Osteoblast (primary cell): ENCODE data around the gene HSD17B1. TPM values are rescaled to one million over a fixed set of nuclear protein-coding genes. Genes with fewer than 3 reads are reported as not detected.
"Not testable (repeated sequence)": the region's sequence is repeated elsewhere in the genome, so short reads cannot be mapped to it uniquely, and the experiment has no call there.

ENCODE experiments used
- DNase-seq: peaks from one replicate; pipeline ENCODE4 v3.0.0; 2011; ENCODE audit warnings: low spot score, mixed read lengths; ENCODE audit not compliant: insufficient read length; ENCODE audit errors: missing footprints
- H2AFZ ChIP-seq: 2 replicates; pipeline ENCODE4 v1.6.0; 2011; ENCODE audit warnings: mild to moderate bottlenecking, low read length
- H3K27ac ChIP-seq: 2 replicates; pipeline ENCODE4 v1.5.1; 2011; ENCODE audit warnings: mild to moderate bottlenecking, low read depth, low read length, moderate library complexity
- H3K27me3 ChIP-seq: 2 replicates; pipeline ENCODE4 v1.6.0; 2012; ENCODE audit warnings: mild to moderate bottlenecking, control low read depth, inconsistent platforms, low read length, moderate library complexity; ENCODE audit not compliant: insufficient read depth
- H3K36me3 ChIP-seq: 2 replicates; pipeline ENCODE4 v1.5.1; 2011; ENCODE audit warnings: mild to moderate bottlenecking, low read length, control low read depth, moderate library complexity; ENCODE audit not compliant: insufficient read depth
- H3K4me1 ChIP-seq: 2 replicates; pipeline ENCODE4 v1.5.1; 2011; ENCODE audit warnings: mild to moderate bottlenecking, low read length, control low read depth, moderate library complexity; ENCODE audit not compliant: insufficient read depth
- H3K4me2 ChIP-seq: 2 replicates; pipeline ENCODE4 v1.6.0; 2011; ENCODE audit warnings: mild to moderate bottlenecking, low read length; ENCODE audit not compliant: insufficient read depth
- H3K4me3 ChIP-seq: fragments of 200-600 bp; sonication (generic); 3 replicates; pipeline ENCODE4 v1.5.1; 2012; ENCODE audit warnings: mild to moderate bottlenecking, low read length, inconsistent platforms; ENCODE audit not compliant: insufficient read depth
- H3K79me2 ChIP-seq: 2 replicates; pipeline ENCODE4 v1.6.0; 2012; ENCODE audit warnings: mild to moderate bottlenecking, low read length, control low read depth, inconsistent platforms; ENCODE audit not compliant: insufficient read depth
- H3K9me3 ChIP-seq: 2 replicates; pipeline ENCODE4 v1.5.1; 2011; ENCODE audit warnings: low read depth, low read length, control low read depth
- H4K20me1 ChIP-seq: 2 replicates; pipeline ENCODE4 v1.6.0; 2012; ENCODE audit warnings: mild to moderate bottlenecking, low read length, control low read depth; ENCODE audit not compliant: insufficient read depth
- total RNA-seq: library from RNA; depleted of rRNA; stranded (reverse); fragments of >200 nt; gene quantifications from 2 replicates; pipeline ENCODE4 v1.2.3, GENCODE V29; 2012
- TF ChIP-seq, protein P1 (sequence below): IDR thresholded peaks from 2 replicates; pipeline ENCODE4 v1.5.1; 2011; ENCODE audit warnings: mild to moderate bottlenecking, low read depth, low read length, moderate library complexity; ENCODE audit errors: extremely low read depth

HSD17B1 gene
- total RNA-seq, 1 donor, result 1.1 TPM

DNA sequence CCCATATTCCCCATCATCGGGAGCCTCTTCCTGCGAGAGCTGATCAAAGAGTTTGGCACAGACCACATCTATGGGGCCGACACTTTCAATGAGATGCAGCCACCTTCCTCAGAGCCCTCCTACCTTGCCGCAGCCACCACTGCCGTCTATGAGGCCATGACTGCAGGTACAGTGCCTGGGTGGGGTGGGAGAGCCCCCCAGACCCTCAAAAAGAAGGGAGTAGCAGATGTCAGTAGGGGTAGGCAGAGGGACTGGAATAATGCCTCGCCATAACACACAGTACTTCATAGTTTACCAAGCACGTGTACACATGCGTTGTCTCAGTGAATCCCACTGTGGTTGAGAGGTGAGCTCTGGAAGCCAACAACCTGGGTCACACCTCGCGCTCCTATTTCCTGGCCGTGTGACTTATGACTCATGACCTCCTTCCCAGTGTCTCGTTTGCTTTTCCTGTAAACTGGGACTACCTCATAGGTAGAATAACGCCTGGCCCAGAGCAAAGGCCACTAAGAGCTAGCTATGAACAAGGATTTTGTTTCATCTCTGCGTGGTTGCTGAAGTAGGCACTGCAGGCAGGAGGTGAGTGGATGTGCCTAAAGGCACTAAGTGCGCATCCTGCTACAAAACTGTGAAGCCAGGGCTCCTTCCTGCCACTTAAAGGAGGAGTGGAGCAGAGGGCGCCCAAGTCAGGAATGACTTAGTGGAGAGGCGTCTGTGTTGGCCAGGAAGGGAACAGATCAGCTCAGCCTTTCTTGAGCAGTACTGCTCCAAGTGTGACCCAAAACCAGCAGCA is 11.5 kb upstream of the HSD17B1 start:
- DNase-seq, result peak; percentile 29
- Histone ChIP-seq H3K9me3 (no peaks in the 10 kb centered on the region), H3K36me3 (peaks cover 45% of the 10 kb centered on the region), H3K4me3 (no peak overlapping the region), H3K27me3 (no peaks in the 10 kb centered on the region), H3K79me2 (peaks cover 23% of the 10 kb centered on the region), H3K4me1 (peaks cover 8% of the 10 kb centered on the region), H2AFZ (no peak overlapping the region), H4K20me1 (peaks cover 10% of the 10 kb centered on the region), H3K4me2 (no peak overlapping the region), H3K27ac (no peak overlapping the region)
- TF ChIP-seq, protein P1, sequence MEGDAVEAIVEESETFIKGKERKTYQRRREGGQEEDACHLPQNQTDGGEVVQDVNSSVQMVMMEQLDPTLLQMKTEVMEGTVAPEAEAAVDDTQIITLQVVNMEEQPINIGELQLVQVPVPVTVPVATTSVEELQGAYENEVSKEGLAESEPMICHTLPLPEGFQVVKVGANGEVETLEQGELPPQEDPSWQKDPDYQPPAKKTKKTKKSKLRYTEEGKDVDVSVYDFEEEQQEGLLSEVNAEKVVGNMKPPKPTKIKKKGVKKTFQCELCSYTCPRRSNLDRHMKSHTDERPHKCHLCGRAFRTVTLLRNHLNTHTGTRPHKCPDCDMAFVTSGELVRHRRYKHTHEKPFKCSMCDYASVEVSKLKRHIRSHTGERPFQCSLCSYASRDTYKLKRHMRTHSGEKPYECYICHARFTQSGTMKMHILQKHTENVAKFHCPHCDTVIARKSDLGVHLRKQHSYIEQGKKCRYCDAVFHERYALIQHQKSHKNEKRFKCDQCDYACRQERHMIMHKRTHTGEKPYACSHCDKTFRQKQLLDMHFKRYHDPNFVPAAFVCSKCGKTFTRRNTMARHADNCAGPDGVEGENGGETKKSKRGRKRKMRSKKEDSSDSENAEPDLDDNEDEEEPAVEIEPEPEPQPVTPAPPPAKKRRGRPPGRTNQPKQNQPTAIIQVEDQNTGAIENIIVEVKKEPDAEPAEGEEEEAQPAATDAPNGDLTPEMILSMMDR, result no peak

DNA sequence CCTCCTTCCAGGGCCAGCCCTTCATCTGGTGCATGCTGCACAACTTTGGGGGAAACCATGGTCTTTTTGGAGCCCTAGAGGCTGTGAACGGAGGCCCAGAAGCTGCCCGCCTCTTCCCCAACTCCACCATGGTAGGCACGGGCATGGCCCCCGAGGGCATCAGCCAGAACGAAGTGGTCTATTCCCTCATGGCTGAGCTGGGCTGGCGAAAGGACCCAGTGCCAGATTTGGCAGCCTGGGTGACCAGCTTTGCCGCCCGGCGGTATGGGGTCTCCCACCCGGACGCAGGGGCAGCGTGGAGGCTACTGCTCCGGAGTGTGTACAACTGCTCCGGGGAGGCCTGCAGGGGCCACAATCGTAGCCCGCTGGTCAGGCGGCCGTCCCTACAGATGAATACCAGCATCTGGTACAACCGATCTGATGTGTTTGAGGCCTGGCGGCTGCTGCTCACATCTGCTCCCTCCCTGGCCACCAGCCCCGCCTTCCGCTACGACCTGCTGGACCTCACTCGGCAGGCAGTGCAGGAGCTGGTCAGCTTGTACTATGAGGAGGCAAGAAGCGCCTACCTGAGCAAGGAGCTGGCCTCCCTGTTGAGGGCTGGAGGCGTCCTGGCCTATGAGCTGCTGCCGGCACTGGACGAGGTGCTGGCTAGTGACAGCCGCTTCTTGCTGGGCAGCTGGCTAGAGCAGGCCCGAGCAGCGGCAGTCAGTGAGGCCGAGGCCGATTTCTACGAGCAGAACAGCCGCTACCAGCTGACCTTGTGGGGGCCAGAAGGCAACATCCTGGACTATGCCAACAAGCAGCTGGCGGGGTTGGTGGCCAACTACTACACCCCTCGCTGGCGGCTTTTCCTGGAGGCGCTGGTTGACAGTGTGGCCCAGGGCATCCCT is 9.3 kb upstream of the HSD17B1 start:
- H3K79me2 ChIP-seq, result peaks cover 1% of the 10 kb centered on the region
- TF ChIP-seq, protein P1, result no peak
- peaks cover 4% of the 10 kb centered on the region for H4K20me1 ChIP-seq

DNA sequence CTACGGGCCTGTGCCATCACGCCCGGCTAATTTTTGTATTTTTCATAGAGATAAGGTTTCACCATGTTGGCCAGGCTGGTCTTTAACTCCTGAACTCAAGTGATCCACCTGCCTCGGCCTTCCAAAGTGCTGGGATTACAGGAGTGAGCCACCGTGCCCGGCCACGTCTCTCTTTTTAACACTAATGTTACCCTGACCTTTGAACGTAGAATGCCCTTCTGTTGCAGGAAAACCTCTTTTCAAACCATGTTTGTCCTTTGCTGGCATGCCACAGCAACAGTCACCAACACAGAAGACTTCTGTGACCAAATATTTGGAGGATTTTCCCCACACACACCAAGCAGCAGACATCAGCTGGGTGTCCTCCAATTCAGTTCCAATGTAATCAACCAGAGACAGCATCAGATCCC is 7.8 kb upstream of the HSD17B1 start:
- H3K27ac ChIP-seq, result no peak overlapping the region
- no peak overlapping the region for H3K4me3 ChIP-seq
- TF ChIP-seq, protein P1, result no peak

More for the DNA sequence above, 9.3 kb upstream of the HSD17B1 start:
- H2AFZ ChIP-seq, result no peak overlapping the region
- peaks cover 40% of the 10 kb centered on the region for H3K36me3 ChIP-seq
- no peak overlapping the region for H3K4me3 ChIP-seq
- no peaks in the 10 kb centered on the region for H3K4me1 ChIP-seq
- H3K4me2 ChIP-seq, result no peak overlapping the region
- H3K27me3 ChIP-seq, result no peaks in the 10 kb centered on the region
- DNase-seq, result peak; percentile 79
- no peaks in the 10 kb centered on the region for H3K9me3 ChIP-seq
- H3K27ac ChIP-seq, result no peak overlapping the region

DNA sequence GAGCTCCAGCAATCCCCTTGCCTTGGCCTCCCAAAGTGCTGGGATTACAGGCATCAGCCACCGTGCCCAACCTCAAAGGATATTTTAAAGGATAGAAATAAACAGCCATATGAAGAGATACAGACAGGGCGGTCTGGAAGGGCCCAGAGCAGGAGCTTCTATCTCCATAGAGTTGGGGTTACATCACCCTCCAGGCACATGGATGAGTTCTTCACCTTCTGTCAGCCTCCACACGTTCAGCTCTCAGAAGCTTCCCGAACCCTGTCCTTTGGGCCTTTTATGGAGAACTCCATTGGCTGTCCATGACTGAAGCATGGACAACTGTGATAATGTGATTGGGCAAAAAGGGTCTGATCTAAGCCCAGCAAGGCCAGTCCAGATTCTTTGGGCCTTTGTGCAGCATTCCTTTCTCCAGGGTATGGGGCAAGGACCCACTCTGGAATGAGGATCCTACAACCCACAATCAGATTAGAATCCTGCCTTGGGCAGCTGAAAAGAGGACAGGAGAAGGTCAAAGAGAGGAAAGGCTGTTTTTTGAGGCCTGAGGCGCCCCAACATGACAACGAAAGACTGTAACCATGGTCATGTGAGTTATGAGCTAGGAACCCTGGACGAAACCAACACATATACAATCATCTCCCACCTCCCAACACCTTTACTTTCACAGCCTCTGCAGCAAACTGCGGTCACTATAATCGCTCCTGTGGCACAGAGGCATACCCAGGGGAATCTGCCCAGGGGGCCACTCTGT is 6.8 kb upstream of the HSD17B1 start:
- H2AFZ ChIP-seq, H3K79me2 ChIP-seq, H4K20me1 ChIP-seq, H3K4me3 ChIP-seq, H3K27ac ChIP-seq, H3K9me3 ChIP-seq, H3K4me2 ChIP-seq, H3K4me1 ChIP-seq, H3K27me3 ChIP-seq: not testable (repeated sequence)
- peak; percentile 17 for DNase-seq
- H3K36me3 ChIP-seq, result peaks cover 28% of the 10 kb centered on the region

More for the DNA sequence above, 7.8 kb upstream of the HSD17B1 start:
- no peak for DNase-seq
- H3K4me2 ChIP-seq, result no peak overlapping the region
- H3K79me2 ChIP-seq, result no peaks in the 10 kb centered on the region
- no peak overlapping the region for H2AFZ ChIP-seq
- H3K27me3 ChIP-seq, result no peaks in the 10 kb centered on the region
- no peaks in the 10 kb centered on the region for H3K4me1 ChIP-seq
- H3K36me3 ChIP-seq, result peaks cover 32% of the 10 kb centered on the region
- H3K9me3 ChIP-seq, result no peaks in the 10 kb centered on the region
- H4K20me1 ChIP-seq, result no peaks in the 10 kb centered on the region
